ENCODE measurements around the gene CDKN1C.

The CDKN1C gene

GRCh38 chr11:2878782-2879181 is 6.8 kb downstream of the CDKN1C start:
- POLR2A ChIA-PET, result no interaction called here
- CTCF ChIA-PET, result interaction anchor here (0.6 to 1.5 kb wide), 4 partner anchors 9 to 359 kb away, joined by 3 to 4 read pairs (median 4); no protein-coding TSS in a partner anchor
- Histone ChIP-seq H3K9me3 (ENCODE audit: control extremely low read depth in 1 of 5, control insufficient read depth in 4 of 5, insufficient read depth in 2 of 5, low read depth in 1 of 5, low read length in 4 of 5) (peaks cover 0 to 10% (median 5%) of the 10 kb centered on the region in 5 experiments), H3K36me3 (ENCODE audit: control insufficient read depth in 4 of 4, insufficient read depth in 4 of 4, low read length in 3 of 4) (peaks cover 0 to 2% (median 0%) of the 10 kb centered on the region in 4 experiments), H3K27ac (ENCODE audit: insufficient read depth in 1 of 2, low read depth in 1 of 2, low read length in 2 of 2, poor library complexity in 1 of 2, severe bottlenecking in 2 of 2) (no peak overlapping the region), H3K4me3 (ENCODE audit: control insufficient read depth in 1 of 7, extremely low read depth in 1 of 7, insufficient read depth in 4 of 7, low read depth in 2 of 7, low read length in 6 of 7) (no peak overlapping the region), H3K4me1 (ENCODE audit: control extremely low read depth in 1 of 4, control insufficient read depth in 4 of 4, insufficient read depth in 4 of 4, low read length in 3 of 4) (peaks cover 0 to 14% (median 7%) of the 10 kb centered on the region in 4 experiments), H3K27me3 (replicated peaks in 2 of 5; ENCODE audit: control insufficient read depth in 4 of 5, insufficient read depth in 5 of 5, low read length in 4 of 5) (no peaks in the 10 kb centered on the region)
- 99% methylated on average over 8 of the region's 8 CpGs for WGBS (ENCODE audit: insufficient coverage)
- DNase-seq, result no peak

GRCh38 chr11:2877474-2877873 is 8.1 kb downstream of the CDKN1C start:
- Histone ChIP-seq H3K27ac (ENCODE audit: insufficient read depth in 1 of 2, low read depth in 1 of 2, low read length in 2 of 2, poor library complexity in 1 of 2, severe bottlenecking in 2 of 2) (no peak overlapping the region), H3K9me3 (ENCODE audit: control extremely low read depth in 1 of 5, control insufficient read depth in 4 of 5, insufficient read depth in 2 of 5, low read depth in 1 of 5, low read length in 4 of 5) (peaks cover 0 to 10% (median 5%) of the 10 kb centered on the region in 5 experiments), H3K36me3 (ENCODE audit: control insufficient read depth in 4 of 4, insufficient read depth in 4 of 4, low read length in 3 of 4) (no peaks in the 10 kb centered on the region), H3K4me1 (ENCODE audit: control extremely low read depth in 1 of 4, control insufficient read depth in 4 of 4, insufficient read depth in 4 of 4, low read length in 3 of 4) (peaks cover 0 to 4% (median 1%) of the 10 kb centered on the region in 4 experiments), H3K27me3 (replicated peaks in 2 of 5; ENCODE audit: control insufficient read depth in 4 of 5, insufficient read depth in 5 of 5, low read length in 4 of 5) (no peaks in the 10 kb centered on the region), H3K4me3 (ENCODE audit: control insufficient read depth in 1 of 7, extremely low read depth in 1 of 7, insufficient read depth in 4 of 7, low read depth in 2 of 7, low read length in 6 of 7) (no peak overlapping the region)
- ChIA-PET POLR2A (interaction anchor here (0.6 kb wide), 1 partner anchor 454 kb away, joined by 6 read pairs; no protein-coding TSS in a partner anchor), CTCF (interaction anchor here (0.6 to 1.5 kb wide), 3 partner anchors 24 to 386 kb away, joined by 3 to 5 read pairs (median 4); no protein-coding TSS in a partner anchor)
- no peak for DNase-seq
- 97% methylated on average over 4 of the region's 6 CpGs for WGBS (ENCODE audit: insufficient coverage)

GRCh38 chr11:2874963-2875362 is 10.6 kb downstream of the CDKN1C start:
- POLR2A ChIA-PET, result no interaction called here
- Histone ChIP-seq H3K27ac (ENCODE audit: insufficient read depth in 1 of 2, low read depth in 1 of 2, low read length in 2 of 2, poor library complexity in 1 of 2, severe bottlenecking in 2 of 2) (no peak overlapping the region), H3K4me3 (ENCODE audit: control insufficient read depth in 1 of 7, extremely low read depth in 1 of 7, insufficient read depth in 4 of 7, low read depth in 2 of 7, low read length in 6 of 7) (no peak overlapping the region), H3K27me3 (replicated peaks in 2 of 5; ENCODE audit: control insufficient read depth in 4 of 5, insufficient read depth in 5 of 5, low read length in 4 of 5) (peaks cover 0 to 13% (median 6%) of the 10 kb centered on the region in 5 experiments), H3K36me3 (ENCODE audit: control insufficient read depth in 4 of 4, insufficient read depth in 4 of 4, low read length in 3 of 4) (no peaks in the 10 kb centered on the region), H3K9me3 (ENCODE audit: control extremely low read depth in 1 of 5, control insufficient read depth in 4 of 5, insufficient read depth in 2 of 5, low read depth in 1 of 5, low read length in 4 of 5) (peaks cover 0 to 10% (median 5%) of the 10 kb centered on the region in 5 experiments), H3K4me1 (ENCODE audit: control extremely low read depth in 1 of 4, control insufficient read depth in 4 of 4, insufficient read depth in 4 of 4, low read length in 3 of 4) (peaks cover 0 to 13% (median 11%) of the 10 kb centered on the region in 4 experiments)
- no peak for DNase-seq
- WGBS (ENCODE audit: insufficient coverage), result 97% methylated on average over 10 of the region's 10 CpGs
- CTCF ChIA-PET, result interaction anchor here (0.8 kb wide), 1 partner anchor 10 kb away, joined by 3 read pairs; no protein-coding TSS in a partner anchor

GRCh38 chr11:2870969-2871680 is 14.4 kb downstream of the CDKN1C start:
- H3K9me3 ChIP-seq (ENCODE audit: control extremely low read depth in 1 of 5, control insufficient read depth in 4 of 5, insufficient read depth in 2 of 5, low read depth in 1 of 5, low read length in 4 of 5), result peaks cover 0 to 13% (median 5%) of the 10 kb centered on the region in 5 experiments
- no peak overlapping the region for H3K4me3 ChIP-seq (ENCODE audit: control insufficient read depth in 1 of 7, extremely low read depth in 1 of 7, insufficient read depth in 4 of 7, low read depth in 2 of 7, low read length in 6 of 7)
- H3K27me3 ChIP-seq (replicated peaks in 2 of 5; ENCODE audit: control insufficient read depth in 4 of 5, insufficient read depth in 5 of 5, low read length in 4 of 5), result peaks cover 0 to 42% (median 12%) of the 10 kb centered on the region in 5 experiments
- ChIA-PET POLR2A (no interaction called here), CTCF (no interaction called here)
- no peak for DNase-seq
- H3K36me3 ChIP-seq (ENCODE audit: control insufficient read depth in 4 of 4, insufficient read depth in 4 of 4, low read length in 3 of 4), result no peaks in the 10 kb centered on the region
- H3K4me1 ChIP-seq (ENCODE audit: control extremely low read depth in 1 of 4, control insufficient read depth in 4 of 4, insufficient read depth in 4 of 4, low read length in 3 of 4), result peaks cover 0 to 31% (median 21%) of the 10 kb centered on the region in 4 experiments
- no peak overlapping the region for H3K27ac ChIP-seq (ENCODE audit: insufficient read depth in 1 of 2, low read depth in 1 of 2, low read length in 2 of 2, poor library complexity in 1 of 2, severe bottlenecking in 2 of 2)
- 75% methylated on average over 18 of the region's 22 CpGs for WGBS (ENCODE audit: insufficient coverage)

- Histone ChIP-seq H3K4me3 (ENCODE audit: control insufficient read depth in 1 of 7, extremely low read depth in 1 of 7, insufficient read depth in 4 of 7, low read depth in 2 of 7, low read length in 6 of 7) (no peak overlapping the region), H3K36me3 (ENCODE audit: control insufficient read depth in 4 of 4, insufficient read depth in 4 of 4, low read length in 3 of 4) (no peaks in the 10 kb centered on the region), H3K27ac (ENCODE audit: insufficient read depth in 1 of 2, low read depth in 1 of 2, low read length in 2 of 2, poor library complexity in 1 of 2, severe bottlenecking in 2 of 2) (no peak overlapping the region), H3K9me3 (ENCODE audit: control extremely low read depth in 1 of 5, control insufficient read depth in 4 of 5, insufficient read depth in 2 of 5, low read depth in 1 of 5, low read length in 4 of 5) (peaks cover 0 to 13% (median 5%) of the 10 kb centered on the region in 5 experiments), H3K27me3 (replicated peaks in 2 of 5; ENCODE audit: control insufficient read depth in 4 of 5, insufficient read depth in 5 of 5, low read length in 4 of 5) (peaks cover 0 to 42% (median 12%) of the 10 kb centered on the region in 5 experiments), H3K4me1 (ENCODE audit: control extremely low read depth in 1 of 4, control insufficient read depth in 4 of 4, insufficient read depth in 4 of 4, low read length in 3 of 4) (peaks cover 0 to 31% (median 21%) of the 10 kb centered on the region in 4 experiments)
- POLR2A ChIA-PET, result no interaction called here
- DNase-seq, result peak in 2 of 3 donors; percentile 40 to 50
- WGBS (ENCODE audit: insufficient coverage), result 70% methylated on average over 9 of the region's 17 CpGs
- CTCF ChIA-PET, result no interaction called here
These were observed 15.1 kb downstream of the CDKN1C start for GRCh38 chr11:2870460-2870859.

- CTCF ChIA-PET, result interaction anchor here (0.7 to 2.5 kb wide), 5 partner anchors 17 to 338 kb away, joined by 3 to 8 read pairs (median 3); no protein-coding TSS in a partner anchor
- H3K4me1 ChIP-seq (ENCODE audit: control extremely low read depth in 1 of 4, control insufficient read depth in 4 of 4, insufficient read depth in 4 of 4, low read length in 3 of 4), result peaks cover 0 to 31% (median 21%) of the 10 kb centered on the region in 4 experiments
These were observed 15.8 kb downstream of the CDKN1C start for GRCh38 chr11:2869561-2870427.

More at GRCh38 chr11:2869561-2870427, 15.8 kb downstream of the CDKN1C start:
- H3K36me3 ChIP-seq (ENCODE audit: control insufficient read depth in 4 of 4, insufficient read depth in 4 of 4, low read length in 3 of 4), result no peaks in the 10 kb centered on the region
- POLR2A ChIA-PET, result no interaction called here
- H3K27me3 ChIP-seq (replicated peaks in 2 of 5; ENCODE audit: control insufficient read depth in 4 of 5, insufficient read depth in 5 of 5, low read length in 4 of 5), result peaks cover 0 to 42% (median 12%) of the 10 kb centered on the region in 5 experiments
- H3K4me3 ChIP-seq (ENCODE audit: control insufficient read depth in 1 of 7, extremely low read depth in 1 of 7, insufficient read depth in 4 of 7, low read depth in 2 of 7, low read length in 6 of 7), result no peak overlapping the region
- no peak overlapping the region for H3K27ac ChIP-seq (ENCODE audit: insufficient read depth in 1 of 2, low read depth in 1 of 2, low read length in 2 of 2, poor library complexity in 1 of 2, severe bottlenecking in 2 of 2)
- 23% methylated on average over 66 of the region's 90 CpGs for whole genome bisulfite sequencing (ENCODE audit: insufficient coverage)
- H3K9me3 ChIP-seq (ENCODE audit: control extremely low read depth in 1 of 5, control insufficient read depth in 4 of 5, insufficient read depth in 2 of 5, low read depth in 1 of 5, low read length in 4 of 5), result peaks cover 0 to 8% (median 0%) of the 10 kb centered on the region in 5 experiments
- DNase-seq, result no peak

All from common myeloid progenitor, CD34-positive (primary cell).